ENCODE data around the gene CAMKK1.

CAMKK1 gene

DNA sequence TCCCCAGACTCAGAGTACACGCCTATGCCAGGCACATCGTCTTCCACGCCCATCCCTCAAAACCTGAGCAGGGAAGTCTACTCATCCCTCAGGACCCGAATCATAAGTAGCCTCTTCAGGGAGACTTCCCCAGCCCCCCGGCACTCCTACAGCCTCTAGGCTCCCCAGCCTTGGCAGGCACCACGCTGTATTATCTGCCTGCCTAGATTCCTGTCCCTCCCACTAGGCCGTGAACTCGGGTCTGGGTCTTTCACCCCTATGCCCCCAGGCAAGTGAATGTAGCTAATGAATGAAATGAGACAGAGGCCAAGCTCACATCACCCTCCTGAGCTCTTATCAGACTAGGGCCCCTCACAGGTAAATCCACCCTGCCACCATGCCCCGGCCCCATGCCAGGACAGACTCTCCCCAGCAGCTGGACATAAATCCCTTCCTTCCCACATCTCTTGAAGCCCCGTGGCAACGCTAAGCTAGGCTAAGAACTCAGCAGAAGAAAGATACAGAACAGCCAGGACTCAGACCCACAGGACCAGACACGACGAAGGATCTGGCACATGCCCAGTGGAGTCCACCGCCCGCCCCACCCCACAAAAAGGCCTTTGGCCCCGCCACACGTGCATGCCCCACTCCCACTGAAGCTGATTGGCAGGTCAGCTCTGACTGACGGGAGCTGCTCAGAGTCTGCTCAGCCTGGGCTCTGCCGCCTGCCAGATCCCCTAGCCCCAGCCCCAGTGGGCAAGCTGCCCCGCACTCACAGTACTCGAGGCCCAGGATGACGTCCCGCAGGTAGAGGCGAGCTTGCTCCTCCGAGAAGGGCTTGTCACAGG, 13.0 kb downstream of the CAMKK1 start:
- H3K27ac ChIP-seq (ENCODE audit: low read length): no peak overlapping the region
- H3K36me3 ChIP-seq (ENCODE audit: control insufficient read depth, insufficient read depth, low read length): peaks cover 11% of the 10 kb centered on the region; the same call in 1 of the 2 replicates
- no peaks in the 10 kb centered on the region for H3K9me3 ChIP-seq (ENCODE audit: control insufficient read depth, insufficient read depth, low read length)
- WGBS (ENCODE audit: insufficient coverage, insufficient read length): no CpG with 5 or more reads among the region's 25 CpGs
- no peaks in the 10 kb centered on the region for H3K4me1 ChIP-seq (ENCODE audit: control insufficient read depth, insufficient read depth, low read length)
- H3K27me3 ChIP-seq (ENCODE audit: control insufficient read depth, insufficient read depth, low read length): no peaks in the 10 kb centered on the region
- no peak overlapping the region for H3K4me3 ChIP-seq (ENCODE audit: low read length)
- DNase-seq (ENCODE audit: low read depth, low spot score): no peak

DNA sequence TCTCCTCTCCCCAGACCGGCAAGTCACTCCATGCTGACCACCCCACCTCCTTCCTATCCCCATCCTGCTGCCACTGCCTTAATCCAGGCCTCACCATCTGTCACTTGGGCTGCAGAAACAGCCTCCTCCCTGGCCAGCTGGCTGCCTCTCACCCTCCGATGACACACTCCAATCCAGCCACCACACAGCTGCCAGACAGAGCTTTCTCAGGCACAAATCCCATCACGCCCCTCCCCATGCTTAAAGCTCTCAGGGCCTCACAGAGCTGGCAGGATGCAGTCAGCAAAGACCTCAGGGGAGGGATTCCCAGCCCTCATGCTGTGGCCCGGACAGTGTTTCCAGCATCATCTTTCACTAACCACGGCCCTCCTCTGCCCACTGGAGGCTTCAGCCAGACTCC, 13.7 kb downstream of the CAMKK1 start:
- WGBS (ENCODE audit: insufficient coverage, insufficient read length): no CpG with 5 or more reads among the region's 5 CpGs
- Histone ChIP-seq H3K4me3 (ENCODE audit: low read length) (no peak overlapping the region), H3K36me3 (ENCODE audit: control insufficient read depth, insufficient read depth, low read length) (peaks cover 11% of the 10 kb centered on the region; the same call in 1 of the 2 replicates)

DNA sequence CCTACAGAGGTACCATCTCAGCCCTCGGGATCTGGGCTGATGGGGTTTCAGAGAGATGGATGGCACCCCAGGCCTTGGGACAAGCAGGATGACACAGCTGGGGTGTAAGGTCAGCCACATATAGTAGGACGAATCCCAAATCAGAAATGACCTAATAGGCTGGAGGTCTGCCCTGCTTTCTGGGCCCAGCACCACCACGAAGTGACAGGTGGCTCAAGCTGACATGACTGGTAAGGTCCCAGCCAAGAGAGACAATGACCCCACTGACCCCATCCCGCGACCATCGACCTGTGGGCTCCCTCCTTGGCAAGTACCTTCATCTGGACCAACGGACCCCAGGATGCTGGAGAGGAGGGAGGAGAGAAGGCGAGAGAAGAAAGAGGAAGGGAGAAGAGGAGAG, 15.6 kb downstream of the CAMKK1 start:
- DNase-seq (ENCODE audit: low read depth, low spot score): no peak
- no CpG with 5 or more reads among the region's 8 CpGs for WGBS (ENCODE audit: insufficient coverage, insufficient read length)
- Histone ChIP-seq H3K27ac (ENCODE audit: low read length) (no peak overlapping the region), H3K4me1 (ENCODE audit: control insufficient read depth, insufficient read depth, low read length) (no peaks in the 10 kb centered on the region), H3K36me3 (ENCODE audit: control insufficient read depth, insufficient read depth, low read length) (peaks cover 7% of the 10 kb centered on the region; the same call in 1 of the 2 replicates), H3K4me3 (ENCODE audit: low read length) (no peak overlapping the region), H3K27me3 (ENCODE audit: control insufficient read depth, insufficient read depth, low read length) (no peaks in the 10 kb centered on the region), H3K9me3 (ENCODE audit: control insufficient read depth, insufficient read depth, low read length) (no peaks in the 10 kb centered on the region)

More for the DNA sequence above, 13.7 kb downstream of the CAMKK1 start:
- DNase-seq (ENCODE audit: low read depth, low spot score): no peak
- Histone ChIP-seq H3K4me1 (ENCODE audit: control insufficient read depth, insufficient read depth, low read length) (no peaks in the 10 kb centered on the region), H3K9me3 (ENCODE audit: control insufficient read depth, insufficient read depth, low read length) (no peaks in the 10 kb centered on the region), H3K27me3 (ENCODE audit: control insufficient read depth, insufficient read depth, low read length) (no peaks in the 10 kb centered on the region), H3K27ac (ENCODE audit: low read length) (no peak overlapping the region)

DNA sequence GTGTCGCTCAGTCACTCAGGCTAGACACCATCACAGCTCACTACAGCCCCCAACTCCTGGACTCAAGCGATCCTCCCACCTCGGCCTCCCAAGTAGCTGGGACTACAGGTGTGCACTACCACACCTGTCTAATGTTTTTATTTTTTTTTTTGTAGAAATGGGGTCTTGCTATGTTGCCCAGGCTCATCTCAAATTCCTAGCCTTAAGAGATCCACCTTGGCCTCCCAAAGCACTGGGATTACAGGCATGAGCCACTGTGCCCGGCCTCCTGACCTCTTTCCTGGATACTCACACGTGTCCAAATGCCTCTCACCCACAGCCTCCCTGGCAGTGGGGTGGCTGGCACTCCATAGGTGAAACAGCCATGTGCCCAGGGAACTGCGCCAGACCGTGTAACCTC, 17.5 kb downstream of the CAMKK1 start:
- Histone ChIP-seq H3K9me3 (ENCODE audit: control insufficient read depth, insufficient read depth, low read length) (no peaks in the 10 kb centered on the region), H3K4me3 (ENCODE audit: low read length) (no peak overlapping the region), H3K4me1 (ENCODE audit: control insufficient read depth, insufficient read depth, low read length) (no peaks in the 10 kb centered on the region), H3K36me3 (ENCODE audit: control insufficient read depth, insufficient read depth, low read length) (peaks cover 10% of the 10 kb centered on the region; the same call in 1 of the 2 replicates), H3K27me3 (ENCODE audit: control insufficient read depth, insufficient read depth, low read length) (no peaks in the 10 kb centered on the region), H3K27ac (ENCODE audit: low read length) (no peak overlapping the region)
- DNase-seq (ENCODE audit: low read depth, low spot score): no peak
- 100% methylated on average over 1 of the region's 7 CpGs for WGBS (ENCODE audit: insufficient coverage, insufficient read length)

DNA sequence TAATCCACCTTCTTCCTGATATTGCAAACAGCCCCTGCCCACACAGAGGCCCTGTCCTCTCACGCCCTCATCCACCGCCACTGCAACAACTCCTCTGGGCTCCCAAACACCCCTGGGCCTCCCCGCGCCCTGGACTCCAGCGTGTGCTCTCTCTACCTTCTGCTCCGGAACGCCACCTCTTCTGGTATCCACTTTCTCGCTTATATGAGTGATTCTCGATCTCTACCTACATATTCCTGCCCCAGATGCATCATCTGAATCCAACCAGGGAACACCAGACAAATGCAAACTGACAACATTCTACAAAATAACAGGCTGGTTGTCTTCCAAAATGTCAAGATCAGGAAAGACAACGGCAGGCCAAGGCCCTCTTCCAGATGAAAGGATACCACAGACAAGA, 19.0 kb downstream of the CAMKK1 start:
- H3K4me3 ChIP-seq (ENCODE audit: low read length): no peak overlapping the region
- H3K27me3 ChIP-seq (ENCODE audit: control insufficient read depth, insufficient read depth, low read length): no peaks in the 10 kb centered on the region
- H3K4me1 ChIP-seq (ENCODE audit: control insufficient read depth, insufficient read depth, low read length): no peaks in the 10 kb centered on the region
- WGBS (ENCODE audit: insufficient coverage, insufficient read length): no CpG with 5 or more reads among the region's 10 CpGs
- no peak overlapping the region for H3K27ac ChIP-seq (ENCODE audit: low read length)
- H3K9me3 ChIP-seq (ENCODE audit: control insufficient read depth, insufficient read depth, low read length): no peaks in the 10 kb centered on the region
- DNase-seq (ENCODE audit: low read depth, low spot score): no peak
- H3K36me3 ChIP-seq (ENCODE audit: control insufficient read depth, insufficient read depth, low read length): peaks cover 10% of the 10 kb centered on the region; the same call in 1 of the 2 replicates

DNA sequence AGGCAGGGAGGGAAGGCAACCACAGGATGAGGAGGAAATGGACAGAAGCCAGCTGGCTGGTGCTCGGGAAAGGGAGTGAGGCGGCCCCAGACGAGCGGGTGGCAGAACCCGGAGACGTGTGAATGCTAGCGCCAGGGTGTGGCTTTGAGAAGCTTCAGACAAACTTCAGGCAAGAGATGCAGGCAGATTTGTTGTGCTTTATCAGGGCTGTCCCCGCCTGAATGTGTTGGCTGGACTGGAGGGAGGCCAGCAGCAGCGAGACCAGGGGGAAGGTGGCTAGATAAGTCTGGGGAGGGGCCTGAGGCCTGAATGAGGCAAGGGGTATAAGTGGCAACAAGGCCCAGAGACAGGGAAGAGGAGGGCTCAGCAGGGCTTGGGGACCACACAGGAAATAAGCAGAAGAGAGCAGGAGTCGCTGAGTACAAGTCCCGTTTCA, 22.0 kb downstream of the CAMKK1 start:
- H3K4me1 ChIP-seq (ENCODE audit: control insufficient read depth, insufficient read depth, low read length): no peaks in the 10 kb centered on the region
- H3K4me3 ChIP-seq (ENCODE audit: low read length): no peak overlapping the region
- H3K27ac ChIP-seq (ENCODE audit: low read length): no peak overlapping the region
- H3K9me3 ChIP-seq (ENCODE audit: control insufficient read depth, insufficient read depth, low read length): no peaks in the 10 kb centered on the region
- H3K27me3 ChIP-seq (ENCODE audit: control insufficient read depth, insufficient read depth, low read length): no peaks in the 10 kb centered on the region
- WGBS (ENCODE audit: insufficient coverage, insufficient read length): no CpG with 5 or more reads among the region's 11 CpGs
- no peak for DNase-seq (ENCODE audit: low read depth, low spot score)
- H3K36me3 ChIP-seq (ENCODE audit: control insufficient read depth, insufficient read depth, low read length): 0 out of 2 replicates have a peak, but pooled peaks cover 7% of the 10 kb centered on the region

DNA sequence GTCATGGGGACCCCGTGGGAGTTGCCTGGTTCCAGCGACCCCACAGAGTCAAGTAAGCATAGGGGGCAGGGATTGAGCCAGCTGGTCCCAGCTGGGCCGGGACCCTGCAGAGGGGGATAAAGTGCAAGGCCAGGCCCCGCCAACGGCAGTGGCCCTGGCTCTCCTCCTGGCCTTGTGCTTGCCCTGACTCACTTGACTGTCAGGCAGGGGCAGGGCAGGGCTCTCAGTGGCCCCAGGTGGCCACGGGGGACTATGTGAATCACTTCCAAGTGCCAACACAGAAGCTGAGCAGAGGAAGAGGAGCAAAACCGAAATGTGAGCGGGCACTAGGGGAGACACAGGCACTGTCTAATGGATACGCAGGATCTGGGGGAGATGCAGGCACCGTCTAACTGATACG, 25.2 kb downstream of the CAMKK1 start:
- H3K4me3 ChIP-seq (ENCODE audit: low read length): no peak overlapping the region
- H3K36me3 ChIP-seq (ENCODE audit: control insufficient read depth, insufficient read depth, low read length): 0 out of 2 replicates have a peak, but pooled peaks cover 5% of the 10 kb centered on the region
- no peaks in the 10 kb centered on the region for H3K9me3 ChIP-seq (ENCODE audit: control insufficient read depth, insufficient read depth, low read length)
- no peak overlapping the region for H3K27ac ChIP-seq (ENCODE audit: low read length)
- DNase-seq (ENCODE audit: low read depth, low spot score): no peak
- no peaks in the 10 kb centered on the region for H3K4me1 ChIP-seq (ENCODE audit: control insufficient read depth, insufficient read depth, low read length)
- no CpG with 5 or more reads among the region's 11 CpGs for WGBS (ENCODE audit: insufficient coverage, insufficient read length)
- H3K27me3 ChIP-seq (ENCODE audit: control insufficient read depth, insufficient read depth, low read length): no peaks in the 10 kb centered on the region

DNA sequence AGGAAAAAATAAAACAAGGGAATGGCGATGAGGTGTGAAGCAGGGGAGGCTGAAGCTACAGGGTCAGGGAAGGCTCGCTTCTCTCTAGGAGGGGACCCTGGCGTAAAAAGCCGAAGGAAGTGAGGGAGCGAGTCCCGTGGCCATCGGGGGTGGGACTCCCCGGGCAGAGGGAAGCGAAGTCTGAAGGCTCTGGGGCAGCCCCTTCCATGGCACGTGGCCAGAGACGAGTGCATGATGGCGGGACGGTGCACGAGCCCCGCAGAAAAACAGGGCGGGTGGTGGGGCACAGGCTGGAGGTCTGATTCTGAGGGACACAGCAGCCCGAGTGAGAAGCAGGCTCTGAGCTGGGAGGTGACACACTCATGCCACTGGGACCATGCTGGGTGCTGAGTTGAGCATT, 25.7 kb downstream of the CAMKK1 start:
- no peaks in the 10 kb centered on the region for H3K9me3 ChIP-seq (ENCODE audit: control insufficient read depth, insufficient read depth, low read length)
- no peak overlapping the region for H3K4me3 ChIP-seq (ENCODE audit: low read length)
- 0 out of 2 replicates have a peak, but pooled peaks cover 4% of the 10 kb centered on the region for H3K36me3 ChIP-seq (ENCODE audit: control insufficient read depth, insufficient read depth, low read length)
- no peak for DNase-seq (ENCODE audit: low read depth, low spot score)
- no peak overlapping the region for H3K27ac ChIP-seq (ENCODE audit: low read length)
- no peaks in the 10 kb centered on the region for H3K27me3 ChIP-seq (ENCODE audit: control insufficient read depth, insufficient read depth, low read length)
- no CpG with 5 or more reads among the region's 17 CpGs for WGBS (ENCODE audit: insufficient coverage, insufficient read length)
- H3K4me1 ChIP-seq (ENCODE audit: control insufficient read depth, insufficient read depth, low read length): no peaks in the 10 kb centered on the region

DNA sequence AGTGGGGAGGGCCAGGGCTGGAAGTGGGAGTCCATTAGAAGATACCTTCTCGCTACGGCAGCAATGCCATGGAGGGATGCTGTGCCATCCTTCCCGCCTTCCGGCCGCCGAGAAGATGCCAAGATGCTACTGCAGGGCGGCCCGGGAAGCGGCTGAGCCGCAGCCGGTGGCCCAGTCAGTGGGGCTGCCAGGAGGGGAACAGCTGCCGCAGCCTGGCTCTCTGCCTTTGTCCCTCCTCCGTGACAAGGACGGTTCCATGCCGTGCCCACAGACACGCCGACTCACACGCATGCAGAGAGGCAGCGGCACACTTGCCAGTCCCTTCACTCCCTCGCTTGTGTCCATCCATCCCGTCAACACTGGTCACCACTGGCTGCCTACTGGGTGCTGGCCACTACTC, 26.6 kb downstream of the CAMKK1 start:
- H3K9me3 ChIP-seq (ENCODE audit: control insufficient read depth, insufficient read depth, low read length): no peaks in the 10 kb centered on the region
- H3K36me3 ChIP-seq (ENCODE audit: control insufficient read depth, insufficient read depth, low read length): peaks cover 6% of the 10 kb centered on the region; the same call in 1 of the 2 replicates
- H3K4me1 ChIP-seq (ENCODE audit: control insufficient read depth, insufficient read depth, low read length): no peaks in the 10 kb centered on the region
- H3K27me3 ChIP-seq (ENCODE audit: control insufficient read depth, insufficient read depth, low read length): no peaks in the 10 kb centered on the region
- no peak for DNase-seq (ENCODE audit: low read depth, low spot score)
- H3K27ac ChIP-seq (ENCODE audit: low read length): no peak overlapping the region
- WGBS (ENCODE audit: insufficient coverage, insufficient read length): no CpG with 5 or more reads among the region's 21 CpGs
- no peak overlapping the region for H3K4me3 ChIP-seq (ENCODE audit: low read length)

DNA sequence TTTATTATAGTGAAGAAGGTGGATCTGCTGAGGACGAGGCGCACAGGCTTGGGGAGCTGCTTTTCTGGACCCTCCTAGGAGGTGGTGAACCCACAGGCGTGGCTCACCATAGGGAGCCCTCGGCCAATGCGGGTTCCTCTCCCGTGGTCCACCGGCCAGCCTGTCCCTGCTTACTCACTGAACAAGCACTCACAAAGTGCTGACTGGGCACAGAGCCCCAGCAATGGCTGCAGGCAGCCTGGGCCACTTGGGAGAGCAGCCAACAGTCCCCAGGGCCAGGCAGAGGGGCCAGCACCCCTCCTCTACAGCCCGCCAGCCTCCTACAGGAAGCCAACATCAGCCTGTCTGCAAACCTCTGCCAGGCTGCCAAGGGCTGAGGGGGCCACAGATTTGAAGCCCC, 27.7 kb downstream of the CAMKK1 start:
- Histone ChIP-seq H3K27ac (ENCODE audit: low read length) (no peak overlapping the region), H3K9me3 (ENCODE audit: control insufficient read depth, insufficient read depth, low read length) (no peaks in the 10 kb centered on the region), H3K4me1 (ENCODE audit: control insufficient read depth, insufficient read depth, low read length) (no peaks in the 10 kb centered on the region), H3K4me3 (ENCODE audit: low read length) (no peak overlapping the region), H3K27me3 (ENCODE audit: control insufficient read depth, insufficient read depth, low read length) (no peaks in the 10 kb centered on the region), H3K36me3 (ENCODE audit: control insufficient read depth, insufficient read depth, low read length) (peaks cover 14% of the 10 kb centered on the region)
- no peak for DNase-seq (ENCODE audit: low read depth, low spot score)
- no CpG with 5 or more reads among the region's 8 CpGs for WGBS (ENCODE audit: insufficient coverage, insufficient read length)

DNA sequence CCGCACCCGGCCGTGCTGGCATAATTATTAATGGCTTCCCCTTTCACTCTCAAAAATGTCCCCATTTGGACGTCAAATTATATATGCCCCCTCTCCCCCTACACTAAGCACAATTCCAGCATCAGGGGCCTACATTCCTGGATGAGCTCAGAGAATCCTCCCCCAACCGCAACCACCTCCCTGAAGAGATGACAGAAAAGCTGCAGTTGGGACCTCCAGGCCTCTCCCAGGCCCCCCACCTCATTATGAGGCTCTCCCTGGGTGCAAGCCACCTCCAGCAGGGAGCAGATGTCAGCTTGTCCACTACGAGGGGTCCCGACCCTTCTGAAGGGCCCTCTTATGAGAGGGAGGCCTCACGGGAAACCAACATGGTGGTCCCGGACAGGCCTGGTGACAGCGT, 28.3 kb downstream of the CAMKK1 start:
- WGBS (ENCODE audit: insufficient coverage, insufficient read length): no CpG with 5 or more reads among the region's 10 CpGs
- H3K27me3 ChIP-seq (ENCODE audit: control insufficient read depth, insufficient read depth, low read length): no peaks in the 10 kb centered on the region
- H3K36me3 ChIP-seq (ENCODE audit: control insufficient read depth, insufficient read depth, low read length): peaks cover 14% of the 10 kb centered on the region
- DNase-seq (ENCODE audit: low read depth, low spot score): no peak
- H3K4me1 ChIP-seq (ENCODE audit: control insufficient read depth, insufficient read depth, low read length): no peaks in the 10 kb centered on the region
- no peaks in the 10 kb centered on the region for H3K9me3 ChIP-seq (ENCODE audit: control insufficient read depth, insufficient read depth, low read length)
- H3K4me3 ChIP-seq (ENCODE audit: low read length): no peak overlapping the region
- no peak overlapping the region for H3K27ac ChIP-seq (ENCODE audit: low read length)

Measured in iPS DF 6.9 (cell line).